ENCODE measurements around the gene NTN1. TPM values are rescaled to one million over a fixed set of nuclear protein-coding genes. Genes with fewer than 3 reads are reported as not detected.
A peak's percentile ranks its signal among the peaks of the same experiment; 100 is the strongest.

Gene NTN1
- total and polyA plus RNA-seq, 11 donors = 9.3 to 25.8 (median 17.3) TPM

GRCh38 chr17:9001559-9001958 is 19.8 kb upstream of the NTN1 start:
- WGBS, 4 donors = 69 to 76% (median 73%) methylated on average over 3 of the region's 3 CpGs
- no peak for ATAC-seq
- no peaks in the 10 kb centered on the region for H3K9me3 ChIP-seq
- H3K4me1 ChIP-seq = peaks cover 0 to 22% (median 2%) of the 10 kb centered on the region in 12 donors
- H3K27me3 ChIP-seq = peaks cover 9 to 63% (median 27%) of the 10 kb centered on the region in 9 donors
- no peak for DNase-seq
- no peak overlapping the region for H3K4me3 ChIP-seq
- no peak for TF ChIP-seq POLR2A (IDR thresholded peaks at IDR 0.05)
- no peak for TF ChIP-seq CTCF (IDR thresholded peaks at IDR 0.05)
- intact Hi-C loops (cut with DNase I) = loop anchor here in 1 of 10 donors (5.0 kb wide), 1 partner anchor 291 kb away; no protein-coding TSS in a partner anchor
- H3K36me3 ChIP-seq = no peaks in the 10 kb centered on the region
- no peak overlapping the region for H3K27ac ChIP-seq

- TF ChIP-seq CTCF (IDR thresholded peaks at IDR 0.05) (no peak), POLR2A (IDR thresholded peaks at IDR 0.05) (no peak)
- Histone ChIP-seq H3K4me1 (peaks cover 0 to 22% (median 2%) of the 10 kb centered on the region in 12 donors), H3K27ac (no peak overlapping the region), H3K4me3 (no peak overlapping the region), H3K9me3 (no peaks in the 10 kb centered on the region), H3K27me3 (peaks cover 9 to 70% (median 27%) of the 10 kb centered on the region in 9 donors), H3K36me3 (no peaks in the 10 kb centered on the region)
- ATAC-seq = no peak
- 18 to 38% (median 22%) methylated on average over 14 to 15 of the region's 15 CpGs for WGBS, 4 donors
- no peak for DNase-seq
- intact Hi-C loops (cut with DNase I) = loop anchor here in 1 of 10 donors (5.0 kb wide), 1 partner anchor 290 kb away; no protein-coding TSS in a partner anchor
Observed at GRCh38 chr17:9002227-9002605, 19.1 kb upstream of the NTN1 start.

- Histone ChIP-seq H3K4me1 (peaks cover 0 to 22% (median 2%) of the 10 kb centered on the region in 12 donors), H3K9me3 (no peaks in the 10 kb centered on the region), H3K4me3 (peak overlapping the region in 11 of 12 donors; percentile 29 to 66 (median 54)), H3K36me3 (no peaks in the 10 kb centered on the region), H3K27me3 (peaks cover 9 to 72% (median 27%) of the 10 kb centered on the region in 9 donors), H3K27ac (peak overlapping the region in 1 of 12 donors; percentile 26)
- TF ChIP-seq POLR2A (IDR thresholded peaks at IDR 0.05) = no peak
- TF ChIP-seq CTCF (IDR thresholded peaks at IDR 0.05) = peak in 9 of 12 donors; percentile 6 to 40 (median 23)
- peak in 3 of 4 donors; percentile 45 to 79 (median 76) for ATAC-seq
- intact Hi-C loops (cut with DNase I) = loop anchor here in 1 of 10 donors (5.0 kb wide), 1 partner anchor 290 kb away; no protein-coding TSS in a partner anchor
- peak in 2 of 5 donors; percentile 23 to 68 for DNase-seq
- WGBS, 4 donors = 2 to 3% (median 3%) methylated on average over 21 to 69 of the region's 69 CpGs
Observed at GRCh38 chr17:9002606-9003354, 18.5 kb upstream of the NTN1 start.

All from heart left ventricle (tissue), 16 donors.